IPS-18a (cell line): ENCODE measurements around the gene OR1D5.
"Not testable (repeated sequence)": the region's sequence is repeated elsewhere in the genome, so short reads cannot be mapped to it uniquely, and the experiment has no call there.

ENCODE experiments used
- H3K27ac ChIP-seq: one replicate; pipeline ENCODE4 v1.5.1; 2013; ENCODE audit warnings: low read length
- H3K27me3 ChIP-seq: one replicate; pipeline ENCODE4 v1.6.1; 2013; ENCODE audit warnings: mild to moderate bottlenecking, low read length; ENCODE audit not compliant: control insufficient read depth, insufficient read depth
- H3K36me3 ChIP-seq: one replicate; pipeline ENCODE4 v1.6.1; 2013; ENCODE audit warnings: low read depth, low read length; ENCODE audit not compliant: control insufficient read depth
- H3K4me1 ChIP-seq: one replicate; pipeline ENCODE4 v1.6.1; 2013; ENCODE audit warnings: low read depth, low read length; ENCODE audit not compliant: control insufficient read depth
- H3K4me3 ChIP-seq: one replicate; pipeline ENCODE4 v1.5.1; 2013; ENCODE audit warnings: low read length
- H3K9ac ChIP-seq: one replicate; pipeline ENCODE4 v1.6.1; 2013; ENCODE audit warnings: mild to moderate bottlenecking, low read length, moderate library complexity
- H3K9me3 ChIP-seq: one replicate; pipeline ENCODE4 v1.6.1; 2013; ENCODE audit warnings: low read depth, low read length; ENCODE audit not compliant: control insufficient read depth

Gene OR1D5

DNA sequence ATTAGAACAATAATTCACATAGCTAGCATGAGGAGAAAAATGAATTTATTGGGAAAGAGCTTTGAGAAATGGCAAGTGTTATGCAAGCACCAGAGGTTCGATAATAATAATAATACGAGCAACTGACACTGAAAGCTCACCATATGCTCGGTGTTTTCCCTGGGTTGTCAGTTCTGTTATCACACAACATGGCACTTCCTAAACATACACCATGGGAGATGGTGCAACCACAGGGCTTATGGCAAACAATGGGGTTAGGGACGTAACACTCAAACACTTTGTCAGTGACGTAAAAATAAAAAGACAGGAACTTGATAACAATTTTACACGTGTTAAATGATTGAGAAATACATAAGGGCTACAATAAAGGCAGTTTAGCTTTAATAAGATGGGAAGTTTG lies 23.7 kb downstream of the OR1D5 start:
- Histone ChIP-seq H3K27ac (no peak overlapping the region), H3K9ac (no peak overlapping the region), H3K36me3 (no peaks in the 10 kb centered on the region), H3K4me3 (no peak overlapping the region), H3K27me3 (no peaks in the 10 kb centered on the region), H3K4me1 (no peaks in the 10 kb centered on the region), H3K9me3 (peaks cover 13% of the 10 kb centered on the region)

DNA sequence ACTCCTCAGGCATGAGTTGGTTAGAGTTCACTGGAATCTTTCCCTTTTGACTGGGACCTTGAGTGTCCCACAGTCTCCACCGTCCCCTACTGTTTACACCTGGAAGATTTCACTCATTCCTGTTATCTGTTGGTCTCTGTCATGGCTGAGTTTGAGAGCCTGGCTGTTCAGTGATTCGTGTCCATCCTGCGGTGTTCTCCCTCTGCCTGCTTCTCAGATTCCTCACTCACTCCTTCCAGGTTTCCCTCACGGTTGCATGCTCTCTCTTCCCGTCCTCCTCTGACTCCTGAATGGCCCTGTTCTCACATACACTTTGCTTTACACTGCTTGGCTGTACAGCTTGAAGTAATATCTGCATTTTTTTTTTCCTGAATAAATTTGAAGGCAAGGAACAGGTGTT lies 24.5 kb downstream of the OR1D5 start:
- H3K36me3 ChIP-seq, result no peaks in the 10 kb centered on the region
- H3K27me3 ChIP-seq, result no peaks in the 10 kb centered on the region
- H3K9ac ChIP-seq, result no peak overlapping the region
- H3K9me3 ChIP-seq, result peaks cover 8% of the 10 kb centered on the region
- no peak overlapping the region for H3K4me3 ChIP-seq
- H3K4me1 ChIP-seq, result no peaks in the 10 kb centered on the region
- H3K27ac ChIP-seq, result no peak overlapping the region

DNA sequence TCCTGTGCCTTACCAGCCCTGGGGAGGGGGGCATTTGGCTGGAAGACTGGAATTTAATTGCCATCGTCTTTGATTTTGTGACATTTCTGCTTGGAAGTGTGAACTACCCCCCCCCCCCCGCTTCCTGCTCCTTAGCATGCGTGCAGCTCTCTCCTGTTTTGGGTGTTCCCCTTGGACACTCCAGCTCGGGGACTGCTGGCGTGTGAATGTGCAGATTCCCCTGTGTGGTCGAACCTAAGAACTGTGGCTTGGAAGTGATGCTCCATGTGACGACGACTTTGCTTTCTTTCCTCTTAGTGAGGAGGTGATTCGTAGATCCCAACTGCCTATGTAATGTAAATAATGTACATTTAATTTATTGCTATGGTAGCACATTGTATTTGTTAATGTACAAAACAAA lies 26.1 kb downstream of the OR1D5 start:
- no peak overlapping the region for H3K27ac ChIP-seq
- no peaks in the 10 kb centered on the region for H3K9me3 ChIP-seq
- no peaks in the 10 kb centered on the region for H3K36me3 ChIP-seq
- H3K27me3 ChIP-seq, result no peaks in the 10 kb centered on the region
- H3K4me1 ChIP-seq, result no peaks in the 10 kb centered on the region
- no peak overlapping the region for H3K9ac ChIP-seq
- H3K4me3 ChIP-seq, result no peak overlapping the region

DNA sequence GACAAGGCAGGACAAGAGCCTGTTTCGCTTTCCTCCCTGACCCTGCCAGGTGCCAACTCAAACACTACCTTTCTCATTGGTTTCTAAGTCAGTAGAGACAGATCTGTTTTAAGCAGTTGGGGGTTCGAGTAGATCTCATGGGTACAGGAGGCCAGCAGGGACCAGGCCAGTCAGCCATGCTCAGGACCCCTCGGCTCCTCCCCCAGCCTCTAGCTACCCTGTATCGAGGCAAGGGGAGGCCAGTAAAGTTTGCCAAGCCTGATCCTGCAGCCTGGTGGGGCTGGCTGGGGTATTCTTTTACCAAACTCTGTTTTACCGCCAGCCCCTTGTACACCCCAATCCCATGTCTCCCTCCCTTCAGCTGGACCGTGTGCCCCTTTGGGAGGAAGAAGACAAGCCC lies 26.6 kb downstream of the OR1D5 start:
- no peaks in the 10 kb centered on the region for H3K9me3 ChIP-seq
- H3K9ac ChIP-seq, result no peak overlapping the region
- H3K27me3 ChIP-seq, result no peaks in the 10 kb centered on the region
- H3K4me1 ChIP-seq, result no peaks in the 10 kb centered on the region
- H3K27ac ChIP-seq, result no peak overlapping the region
- H3K36me3 ChIP-seq, result no peaks in the 10 kb centered on the region
- no peak overlapping the region for H3K4me3 ChIP-seq

DNA sequence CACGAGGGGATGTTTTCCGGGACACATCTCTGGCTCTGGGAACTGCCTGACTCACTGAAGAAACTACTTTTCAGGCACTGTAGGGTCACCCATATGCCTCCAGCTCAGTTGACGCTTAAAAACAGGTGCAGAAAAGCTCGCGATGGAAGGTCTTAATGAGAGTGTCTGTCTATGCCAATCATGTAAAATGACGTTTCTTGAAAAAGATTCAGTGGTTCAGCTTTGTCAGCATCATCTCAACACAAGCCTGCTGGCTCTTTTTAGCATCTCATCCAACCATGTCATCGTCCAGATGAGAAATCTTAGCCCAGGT lies 27.5 kb downstream of the OR1D5 start:
- no peaks in the 10 kb centered on the region for H3K4me1 ChIP-seq
- H3K27ac ChIP-seq, result no peak overlapping the region
- H3K4me3 ChIP-seq, result no peak overlapping the region
- H3K36me3 ChIP-seq, result no peaks in the 10 kb centered on the region
- H3K9ac ChIP-seq, result no peak overlapping the region
- H3K27me3 ChIP-seq, result no peaks in the 10 kb centered on the region
- H3K9me3 ChIP-seq, result no peaks in the 10 kb centered on the region

GRCh38 chr17:3035256-3035967 lies 28.0 kb downstream of the OR1D5 start:
- Histone ChIP-seq H3K36me3 (no peaks in the 10 kb centered on the region), H3K4me3 (no peak overlapping the region), H3K27ac (no peak overlapping the region), H3K4me1 (no peaks in the 10 kb centered on the region), H3K27me3 (no peaks in the 10 kb centered on the region), H3K9me3 (no peaks in the 10 kb centered on the region), H3K9ac (no peak overlapping the region)

DNA sequence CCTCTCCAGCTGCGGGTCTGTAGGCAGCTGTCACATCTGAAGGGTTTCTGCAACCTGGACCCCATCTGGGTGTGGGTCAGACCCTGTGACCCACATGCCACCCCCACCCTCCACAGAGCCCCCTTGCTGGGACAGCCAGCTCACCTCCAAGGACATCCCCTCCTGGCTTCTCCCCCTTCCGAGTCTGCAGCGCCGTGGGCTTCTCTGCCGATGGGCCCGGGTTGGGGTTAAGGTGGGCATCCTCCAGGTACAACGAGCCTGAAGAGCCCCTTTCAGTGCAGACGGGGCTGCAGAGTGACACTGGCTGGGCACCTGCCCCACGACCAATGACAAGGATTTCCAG lies 28.9 kb downstream of the OR1D5 start:
- H3K9ac ChIP-seq, result no peak overlapping the region
- no peak overlapping the region for H3K4me3 ChIP-seq
- peaks cover 4% of the 10 kb centered on the region for H3K36me3 ChIP-seq
- H3K4me1 ChIP-seq, result no peaks in the 10 kb centered on the region
- no peak overlapping the region for H3K27ac ChIP-seq
- H3K9me3 ChIP-seq, result no peaks in the 10 kb centered on the region
- H3K27me3 ChIP-seq, result no peaks in the 10 kb centered on the region

- Histone ChIP-seq H3K4me3 (no peak overlapping the region), H3K4me1 (no peaks in the 10 kb centered on the region)
Observed at GRCh38 chr17:3033741-3034577, 29.4 kb downstream of the OR1D5 start.

GRCh38 chr17:3033248-3033640 lies 30.2 kb downstream of the OR1D5 start:
- H3K27me3 ChIP-seq, result no peaks in the 10 kb centered on the region
- H3K36me3 ChIP-seq, result peaks cover 8% of the 10 kb centered on the region
- H3K9me3 ChIP-seq, result no peaks in the 10 kb centered on the region
- no peak overlapping the region for H3K4me3 ChIP-seq
- H3K4me1 ChIP-seq, result no peaks in the 10 kb centered on the region
- H3K9ac ChIP-seq, result no peak overlapping the region
- H3K27ac ChIP-seq, result no peak overlapping the region

More at GRCh38 chr17:3033741-3034577, 29.4 kb downstream of the OR1D5 start:
- Histone ChIP-seq H3K27me3 (no peaks in the 10 kb centered on the region), H3K9ac (no peak overlapping the region), H3K36me3 (peaks cover 8% of the 10 kb centered on the region), H3K9me3 (no peaks in the 10 kb centered on the region), H3K27ac (no peak overlapping the region)

DNA sequence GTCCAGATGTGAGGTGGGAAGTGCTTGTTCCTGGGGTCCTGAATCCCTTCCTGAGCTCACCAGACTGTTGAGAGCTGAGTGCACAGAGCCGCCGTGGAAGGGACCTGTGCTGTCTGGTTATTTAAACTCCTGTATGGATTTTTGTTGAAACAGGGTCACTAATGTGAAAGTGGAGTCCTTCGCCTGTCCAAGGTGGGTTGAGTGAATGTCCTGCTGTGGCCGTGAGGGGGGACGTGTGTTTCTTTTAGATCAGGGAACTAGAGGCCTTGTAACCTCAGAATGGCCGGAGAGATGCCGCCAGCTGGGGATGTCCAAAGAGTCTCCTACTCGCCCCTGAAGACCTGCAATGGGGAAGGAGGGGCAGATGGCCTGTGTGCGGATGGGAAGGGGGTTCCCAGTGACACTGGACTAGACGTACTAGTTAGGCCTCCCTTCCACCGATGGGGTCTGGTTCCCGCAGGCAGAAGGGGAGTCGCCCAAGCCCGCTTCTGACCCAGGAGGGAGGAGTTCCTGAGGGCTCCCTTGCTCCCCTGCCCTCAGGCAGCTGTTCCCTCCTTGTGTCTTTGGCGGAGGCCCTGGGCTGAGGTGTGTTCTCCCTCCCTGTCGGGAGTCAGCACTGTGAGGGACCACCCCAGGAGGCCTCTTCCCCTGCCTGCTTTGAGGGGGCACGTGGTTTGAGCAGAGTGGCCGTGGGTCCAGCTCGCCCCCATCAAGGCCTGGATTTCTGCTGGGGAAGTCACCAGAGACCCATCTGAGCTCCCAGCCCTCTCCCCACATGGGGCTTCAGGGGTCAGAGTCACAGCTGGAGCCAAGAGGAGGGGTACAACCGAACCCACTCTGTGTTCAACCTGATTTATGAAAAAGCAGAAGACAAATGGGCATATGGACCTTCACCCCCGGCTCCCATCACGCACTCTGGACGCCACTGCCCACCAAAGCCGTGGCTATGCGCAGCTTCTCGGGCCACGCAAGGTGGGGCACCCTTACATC lies 30.9 kb downstream of the OR1D5 start:
- Histone ChIP-seq H3K27me3 (no peaks in the 10 kb centered on the region), H3K36me3 (peaks cover 8% of the 10 kb centered on the region)

GRCh38 chr17:3030852-3031470 lies 32.4 kb downstream of the OR1D5 start:
- H3K9ac ChIP-seq, H3K27me3 ChIP-seq, H3K4me3 ChIP-seq, H3K4me1 ChIP-seq, H3K9me3 ChIP-seq, H3K27ac ChIP-seq: not testable (repeated sequence)
- H3K36me3 ChIP-seq, result peaks cover 12% of the 10 kb centered on the region

More for the DNA sequence above, 30.9 kb downstream of the OR1D5 start:
- H3K9me3 ChIP-seq, result no peaks in the 10 kb centered on the region
- H3K9ac ChIP-seq, result no peak overlapping the region
- H3K4me3 ChIP-seq, result no peak overlapping the region
- no peaks in the 10 kb centered on the region for H3K4me1 ChIP-seq
- no peak overlapping the region for H3K27ac ChIP-seq
